Loucy (cell line): Measurements from ENCODE around the gene ITIH1.

Experiments used
- H2AFZ ChIP-seq: fragments of 200-600 bp; sonication (generic); 2 replicates; pipeline ENCODE4 v1.6.0; 2016; ENCODE audit warnings: antibody characterized with exemption, mild to moderate bottlenecking, low read length, moderate library complexity
- H3F3A ChIP-seq: fragments of 200-600 bp; 2 replicates; pipeline ENCODE4 v1.6.0; 2016; ENCODE audit warnings: antibody characterized with exemption, low read depth, mild to moderate bottlenecking
- H3K27me3 ChIP-seq: fragments of 200-600 bp; sonication (generic); 2 replicates; pipeline ENCODE4 v1.6.1; 2014; ENCODE audit warnings: low read length, mild to moderate bottlenecking; ENCODE audit not compliant: insufficient read depth, poor library complexity, severe bottlenecking
- H3K36me3 ChIP-seq: fragments of 200-600 bp; sonication (generic); 2 replicates; pipeline ENCODE4 v1.6.1; 2016; ENCODE audit warnings: low read length; ENCODE audit not compliant: insufficient read depth
- H3K4me1 ChIP-seq: fragments of 200-600 bp; sonication (generic); 2 replicates; pipeline ENCODE4 v1.5.1; 2014; ENCODE audit warnings: low read length, mild to moderate bottlenecking; ENCODE audit not compliant: insufficient read depth, poor library complexity, severe bottlenecking
- H3K4me2 ChIP-seq: fragments of 200-600 bp; sonication (generic); 2 replicates; pipeline ENCODE4 v1.6.0; 2014; ENCODE audit warnings: antibody characterized with exemption, low read length, low read depth, mild to moderate bottlenecking; ENCODE audit not compliant: poor library complexity, severe bottlenecking
- H3K4me3 ChIP-seq: fragments of 200-600 bp; sonication (generic); 2 replicates; pipeline ENCODE4 v1.5.1; 2014; ENCODE audit warnings: low read length, mild to moderate bottlenecking, mixed read lengths; ENCODE audit not compliant: poor library complexity, severe bottlenecking
- H3K79me2 ChIP-seq: fragments of 200-600 bp; sonication (generic); 2 replicates; pipeline ENCODE4 v1.6.1; 2014; ENCODE audit warnings: low read length; ENCODE audit not compliant: insufficient read depth
- H3K9ac ChIP-seq: fragments of 200-600 bp; sonication (generic); 2 replicates; pipeline ENCODE4 v1.6.0; 2014; ENCODE audit warnings: mild to moderate bottlenecking, low read depth, low read length, moderate library complexity; ENCODE audit not compliant: poor library complexity, severe bottlenecking
- H3K9me2 ChIP-seq: fragments of 200-600 bp; sonication (generic); replicated peaks from 2 replicates; pipeline ENCODE4 v1.6.1; 2016; ENCODE audit warnings: low read depth, low read length, mixed read lengths
- H3K9me3 ChIP-seq: fragments of 200-600 bp; sonication (generic); 2 replicates; pipeline ENCODE4 v1.6.1; 2014; ENCODE audit warnings: mild to moderate bottlenecking, antibody characterized with exemption, low read length, low read depth; ENCODE audit not compliant: insufficient read depth
- H4K20me1 ChIP-seq: fragments of 200-600 bp; sonication (generic); 2 replicates; pipeline ENCODE4 v1.6.0; 2014; ENCODE audit warnings: antibody characterized with exemption, low read length, mild to moderate bottlenecking; ENCODE audit not compliant: insufficient read depth, poor library complexity, severe bottlenecking
- CTCF ChIP-seq: fragments of 200-600 bp; sonication (generic); conservative IDR thresholded peaks from 2 replicates; pipeline ENCODE4 v1.5.1; 2014; ENCODE audit warnings: mild to moderate bottlenecking, antibody characterized with exemption, low read length
- EZH2phosphoT487 ChIP-seq: fragments of 200-600 bp; IDR thresholded peaks from 2 replicates; pipeline ENCODE4 v1.6.1; 2018; ENCODE audit warnings: antibody characterized with exemption, mild to moderate bottlenecking, moderate library complexity, borderline replicate concordance

Gene ITIH1

DNA sequence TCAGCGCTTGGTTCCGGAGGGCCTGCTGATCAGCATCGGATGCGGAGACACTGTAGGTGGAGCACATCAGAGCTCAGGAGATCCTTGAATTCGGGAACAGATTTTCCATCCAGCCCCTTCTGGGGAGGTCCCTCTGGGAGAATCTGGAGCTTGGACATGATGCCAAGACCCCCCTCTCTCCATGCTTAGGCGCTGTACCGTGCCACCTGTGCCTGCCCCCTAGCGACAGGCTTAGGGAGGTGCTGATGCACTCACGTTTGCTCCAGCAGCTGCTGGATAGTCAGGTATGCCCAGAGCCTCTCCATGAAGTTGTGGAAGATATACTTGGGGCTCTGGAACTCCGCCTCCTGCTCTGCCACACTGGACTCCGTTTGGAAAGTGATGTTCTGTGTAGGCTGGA, 43.3 kb downstream of the ITIH1 start:
- no peak for TF ChIP-seq EZH2phosphoT487
- TF ChIP-seq CTCF = peak; percentile 75
- H2AFZ ChIP-seq = no peak overlapping the region
- no peaks in the 10 kb centered on the region for H3K9me3 ChIP-seq
- no peak overlapping the region for H3K4me3 ChIP-seq
- H3K9me2 ChIP-seq = no peaks in the 10 kb centered on the region
- H3K4me2 ChIP-seq = no peak overlapping the region
- H3K27me3 ChIP-seq = no peaks in the 10 kb centered on the region
- no peaks in the 10 kb centered on the region for H3K4me1 ChIP-seq
- no peaks in the 10 kb centered on the region for H3K36me3 ChIP-seq
- no peaks in the 10 kb centered on the region for H4K20me1 ChIP-seq
- no peaks in the 10 kb centered on the region for H3K79me2 ChIP-seq
- H3F3A ChIP-seq = no peaks in the 10 kb centered on the region
- no peak overlapping the region for H3K9ac ChIP-seq

DNA sequence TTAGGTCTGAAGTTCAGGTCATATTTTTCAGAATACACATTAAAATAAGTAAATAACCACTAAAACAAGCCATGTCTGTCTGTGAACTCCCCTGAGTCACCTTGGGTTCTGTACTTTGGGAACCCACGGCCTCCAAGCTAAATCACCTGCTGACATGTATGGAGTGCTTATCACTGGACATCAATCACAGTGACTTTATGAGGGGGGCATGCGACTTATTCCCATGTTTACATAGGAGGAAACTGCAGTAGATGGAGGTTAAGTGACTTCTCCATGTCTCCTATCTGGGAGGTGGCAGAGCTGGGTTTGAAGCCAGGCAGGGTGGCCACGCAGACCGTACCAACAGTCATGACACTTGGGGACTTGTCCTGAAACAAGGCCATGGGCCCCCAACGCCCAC, 45.0 kb downstream of the ITIH1 start:
- Histone ChIP-seq H3K4me1 (no peaks in the 10 kb centered on the region), H2AFZ (no peak overlapping the region), H3K4me2 (no peak overlapping the region), H3K36me3 (no peaks in the 10 kb centered on the region), H3K9me2 (no peaks in the 10 kb centered on the region), H3K9ac (no peak overlapping the region), H3K4me3 (no peak overlapping the region), H3K9me3 (no peaks in the 10 kb centered on the region), H4K20me1 (no peaks in the 10 kb centered on the region), H3F3A (no peaks in the 10 kb centered on the region), H3K79me2 (no peaks in the 10 kb centered on the region), H3K27me3 (no peaks in the 10 kb centered on the region)
- TF ChIP-seq EZH2phosphoT487 (no peak), CTCF (no peak)

GRCh38 chr3:52824037-52824436, 46.6 kb downstream of the ITIH1 start:
- no peak for TF ChIP-seq CTCF
- no peak for TF ChIP-seq EZH2phosphoT487
- no peaks in the 10 kb centered on the region for H3K79me2 ChIP-seq
- no peak overlapping the region for H3K4me2 ChIP-seq
- H3K4me1 ChIP-seq = no peaks in the 10 kb centered on the region
- H3K27me3 ChIP-seq = no peaks in the 10 kb centered on the region
- H4K20me1 ChIP-seq = no peaks in the 10 kb centered on the region
- H3K36me3 ChIP-seq = no peaks in the 10 kb centered on the region
- no peaks in the 10 kb centered on the region for H3K9me3 ChIP-seq
- H3K9ac ChIP-seq = no peak overlapping the region
- H3K9me2 ChIP-seq = no peaks in the 10 kb centered on the region
- no peaks in the 10 kb centered on the region for H3F3A ChIP-seq
- H3K4me3 ChIP-seq = no peak overlapping the region
- no peak overlapping the region for H2AFZ ChIP-seq
